Measurements from ENCODE around the gene ARSB.

DNA sequence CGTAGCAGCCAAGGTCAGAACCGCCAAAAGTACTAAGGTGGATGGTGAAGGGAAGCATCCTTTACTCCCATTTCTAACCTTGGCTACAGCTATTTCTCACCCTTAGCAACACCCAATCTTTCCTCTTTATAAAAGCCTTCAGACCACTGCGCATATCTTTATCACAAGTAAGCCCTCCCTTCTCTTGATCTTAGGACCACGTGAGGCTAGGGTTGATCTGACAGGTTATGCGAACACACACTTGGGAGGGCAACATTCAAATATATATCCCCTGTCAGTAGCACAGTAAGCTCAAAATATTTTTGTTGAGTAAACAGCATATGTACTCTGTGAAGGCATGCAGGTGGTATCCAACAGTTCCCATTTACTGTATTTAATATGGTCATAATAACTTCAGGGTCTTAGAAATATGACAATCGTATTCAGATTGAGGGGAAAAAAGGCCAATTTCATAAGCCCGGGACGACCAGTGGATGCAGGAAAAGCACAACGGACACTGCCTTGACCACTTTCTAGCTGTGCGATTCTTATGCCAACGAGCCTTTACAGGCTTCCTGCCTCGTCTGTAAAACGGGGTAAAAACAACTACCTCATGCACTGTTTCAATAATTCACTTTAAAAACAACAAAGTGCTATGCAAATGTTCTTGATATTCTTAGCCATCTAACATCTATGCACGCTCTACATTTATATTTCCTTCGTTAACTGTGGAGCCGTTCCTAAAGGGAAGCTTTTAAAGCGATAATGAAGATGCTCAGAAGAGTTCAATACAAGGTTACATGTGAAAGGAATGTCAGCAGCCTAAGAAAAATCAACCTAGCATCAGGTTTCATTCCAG is 1.3 kb downstream of the ARSB start:
- no peak for TF ChIP-seq CTCF (IDR thresholded peaks at IDR 0.05)
- no peak for TF ChIP-seq POLR2A (IDR thresholded peaks at IDR 0.05)

Measured in upper lobe of left lung (tissue), 4 donors.